GM23338 (cell line): ENCODE measurements around the gene JDP2. TPM values are rescaled to one million over a fixed set of nuclear protein-coding genes. Genes with fewer than 3 reads are reported as not detected.
A peak's percentile ranks its signal among the peaks of the same experiment; 100 is the strongest.

Experiments used
- ATAC-seq: fragments of 200-7000 bp; cut with Tn5 transposase; 3 replicates; pipeline ENCODE4 v1.9.1; 2020
- DNase-seq: peaks from one replicate; pipeline ENCODE4 v3.0.0-alpha.2; 2015; ENCODE audit warnings: low spot score
- H2AFZ ChIP-seq: fragments of 200-600 bp; sonication (generic); 2 replicates; pipeline ENCODE4 v1.8.0; 2016; ENCODE audit warnings: antibody characterized with exemption, mild to moderate bottlenecking, moderate library complexity
- H3F3A ChIP-seq: fragments of 200-600 bp; sonication (generic); replicated peaks from 2 replicates; pipeline ENCODE4 v1.8.0; 2017; ENCODE audit warnings: antibody characterized with exemption, mixed run types, low read depth
- H3K27ac ChIP-seq: fragments of 200-600 bp; sonication (generic); 2 replicates; pipeline ENCODE4 v1.6.1; 2016; ENCODE audit warnings: low read depth
- H3K27me3 ChIP-seq: fragments of 200-600 bp; sonication (generic); 2 replicates; pipeline ENCODE4 v1.8.0; 2016; ENCODE audit warnings: mild to moderate bottlenecking, mixed run types, moderate library complexity; ENCODE audit not compliant: insufficient read depth
- H3K36me3 ChIP-seq: fragments of 200-600 bp; sonication (generic); 2 replicates; pipeline ENCODE4 v1.8.0; 2016; ENCODE audit warnings: mild to moderate bottlenecking; ENCODE audit not compliant: insufficient read depth
- H3K4me1 ChIP-seq: fragments of 200-600 bp; sonication (generic); 2 replicates; pipeline ENCODE4 v1.8.0; 2016; ENCODE audit warnings: mild to moderate bottlenecking, moderate library complexity; ENCODE audit not compliant: insufficient read depth
- H3K4me2 ChIP-seq: fragments of 200-600 bp; sonication (generic); 2 replicates; pipeline ENCODE4 v1.7.1; 2017; ENCODE audit warnings: mixed run types
- H3K4me3 ChIP-seq: fragments of 200-600 bp; sonication (generic); 2 replicates; pipeline ENCODE4 v1.6.1; 2016; ENCODE audit warnings: mixed run types
- H3K79me2 ChIP-seq: fragments of 200-600 bp; sonication (generic); replicated peaks from 2 replicates; pipeline ENCODE4 v1.8.0; 2017; ENCODE audit warnings: mild to moderate bottlenecking; ENCODE audit not compliant: insufficient read depth
- H3K9me2 ChIP-seq: fragments of 200-600 bp; sonication (generic); 2 replicates; pipeline ENCODE4 v1.8.0; 2017; ENCODE audit not compliant: insufficient read depth
- H4K20me1 ChIP-seq: fragments of 200-600 bp; sonication (generic); replicated peaks from 2 replicates; pipeline ENCODE4 v1.8.0; 2017; ENCODE audit warnings: mild to moderate bottlenecking; ENCODE audit not compliant: insufficient read depth
- H3K27ac Mint-ChIP-seq: 2 replicates; pipeline ENCODE4 v1.8.0; 2020; ENCODE audit warnings: inconsistent platforms, mild to moderate bottlenecking, moderate library complexity, mixed read lengths
- H3K27me3 Mint-ChIP-seq: 3 replicates; pipeline ENCODE4 v1.8.0; 2022; ENCODE audit warnings: low read depth, mild to moderate bottlenecking, moderate library complexity, mixed read lengths, inconsistent platforms; ENCODE audit not compliant: insufficient read depth, poor library complexity
- H3K36me3 Mint-ChIP-seq: 3 replicates; pipeline ENCODE4 v1.8.0; 2021; ENCODE audit warnings: low read depth, mild to moderate bottlenecking, inconsistent platforms, moderate library complexity, mixed read lengths
- H3K4me1 Mint-ChIP-seq: 3 replicates; pipeline ENCODE4 v1.8.0; 2020; ENCODE audit warnings: mild to moderate bottlenecking, inconsistent platforms, mixed read lengths
- H3K4me3 Mint-ChIP-seq: 3 replicates; pipeline ENCODE4 v1.8.0; 2021; ENCODE audit warnings: moderate library complexity, mild to moderate bottlenecking, inconsistent platforms, mixed read lengths
- H3K9me3 Mint-ChIP-seq: 3 replicates; pipeline ENCODE4 v1.8.0; 2020; ENCODE audit warnings: moderate library complexity, mild to moderate bottlenecking, inconsistent platforms, mixed read lengths
- CREB1 ChIP-seq: fragments of 250-450 bp; sonication (Bioruptor Pico); IDR thresholded peaks from 2 replicates; pipeline ENCODE4 v1.5.0; 2020; ENCODE audit warnings: low read depth, mild to moderate bottlenecking, moderate library complexity
- EZH2 ChIP-seq: fragments of 200-600 bp; sonication (generic); IDR thresholded peaks from one replicate; pipeline ENCODE4 v1.8.0; 2017; ENCODE audit warnings: antibody characterized with exemption, mild to moderate bottlenecking, low read depth; ENCODE audit not compliant: unreplicated experiment
- EZH2phosphoT487 ChIP-seq: fragments of 200-600 bp; sonication (generic); IDR thresholded peaks from one replicate; pipeline ENCODE4 v1.8.1; 2018; ENCODE audit warnings: antibody characterized with exemption; ENCODE audit not compliant: unreplicated experiment
- JUNB ChIP-seq: IDR thresholded peaks from one replicate; pipeline ENCODE4 v1.6.1; 2016; ENCODE audit warnings: antibody characterized with exemption; ENCODE audit not compliant: unreplicated experiment
- POLR2AphosphoS5 ChIP-seq: IDR thresholded peaks from 2 replicates; pipeline ENCODE4 v1.6.1; 2016; ENCODE audit warnings: antibody characterized with exemption, low read depth
- REST ChIP-seq: IDR thresholded peaks from one replicate; pipeline ENCODE4 v1.6.1; 2018; ENCODE audit warnings: antibody characterized with exemption; ENCODE audit not compliant: unreplicated experiment
- STAT1 ChIP-seq: IDR thresholded peaks from one replicate; pipeline ENCODE4 v1.6.1; 2016; ENCODE audit warnings: antibody characterized with exemption; ENCODE audit not compliant: unreplicated experiment
- ZNF114 ChIP-seq: fragments of 250-450 bp; sonication (Bioruptor Pico); IDR thresholded peaks from 2 replicates; pipeline ENCODE4 v1.5.0; 2020; ENCODE audit warnings: mild to moderate bottlenecking, moderate library complexity
- ZNF331 ChIP-seq: fragments of 250-450 bp; sonication (Bioruptor Pico); IDR thresholded peaks from 2 replicates; pipeline ENCODE4 v1.5.0; 2020; ENCODE audit warnings: low read depth, mild to moderate bottlenecking, moderate library complexity
- ZNF462 ChIP-seq: fragments of 250-450 bp; sonication (Bioruptor Pico); IDR thresholded peaks from 2 replicates; pipeline ENCODE4 v1.5.0; 2020; ENCODE audit warnings: mild to moderate bottlenecking, moderate library complexity
- long read RNA-seq: library from polyadenylated mRNA; unstranded; transcript quantifications from one replicate; pipeline ENCODE4 v2.0.0, GENCODE V29; 2020; ENCODE audit not compliant: unreplicated experiment
- polyA plus RNA-seq: library from polyadenylated mRNA; unstranded; fragments of >200 nt; fragmentation: Nextera tagmentation; extraction: Ambion mirVana; gene quantifications from 2 replicates; pipeline ENCODE4 v1.2.1, GENCODE V29; 2016
- total RNA-seq: library from RNA; depleted of rRNA; stranded (reverse); fragments of >200 nt; shearing (Covaris generic); gene quantifications from 2 replicates; pipeline ENCODE4 v1.2.3, GENCODE V29; 2014; rRNA removed
- TF ChIP-seq, protein P1 (sequence below): IDR thresholded peaks from 2 replicates; pipeline ENCODE4 v1.6.1; 2016; ENCODE audit warnings: antibody characterized with exemption
- TF ChIP-seq, protein P2 (sequence below), 2 experiments: fragments of 200-600 bp in 1 of 2; sonication (generic) in 1 of 2; conservative IDR thresholded peaks; 2 replicates each; pipeline versions ENCODE4 v1.5.1 to v1.6.1; 2016 to 2017; ENCODE audit warnings: antibody characterized with exemption in 2 of 2, low read depth in 2 of 2, mild to moderate bottlenecking in 2 of 2, moderate library complexity in 1 of 2

The JDP2 gene, protein sequence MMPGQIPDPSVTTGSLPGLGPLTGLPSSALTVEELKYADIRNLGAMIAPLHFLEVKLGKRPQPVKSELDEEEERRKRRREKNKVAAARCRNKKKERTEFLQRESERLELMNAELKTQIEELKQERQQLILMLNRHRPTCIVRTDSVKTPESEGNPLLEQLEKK
- total RNA-seq (38.9 and 46.4 TPM in 2 replicates), polyA plus RNA-seq (12.5 and 13.3 TPM in 2 replicates)
- long read RNA-seq, full-length matches to known transcripts, result 1 of 1 reads
- long read RNA-seq, partial matches to known transcripts, result 0 of 1 reads
- long read RNA-seq, other reads (novel, unspliced or antisense), result 0 of 1 reads

DNA sequence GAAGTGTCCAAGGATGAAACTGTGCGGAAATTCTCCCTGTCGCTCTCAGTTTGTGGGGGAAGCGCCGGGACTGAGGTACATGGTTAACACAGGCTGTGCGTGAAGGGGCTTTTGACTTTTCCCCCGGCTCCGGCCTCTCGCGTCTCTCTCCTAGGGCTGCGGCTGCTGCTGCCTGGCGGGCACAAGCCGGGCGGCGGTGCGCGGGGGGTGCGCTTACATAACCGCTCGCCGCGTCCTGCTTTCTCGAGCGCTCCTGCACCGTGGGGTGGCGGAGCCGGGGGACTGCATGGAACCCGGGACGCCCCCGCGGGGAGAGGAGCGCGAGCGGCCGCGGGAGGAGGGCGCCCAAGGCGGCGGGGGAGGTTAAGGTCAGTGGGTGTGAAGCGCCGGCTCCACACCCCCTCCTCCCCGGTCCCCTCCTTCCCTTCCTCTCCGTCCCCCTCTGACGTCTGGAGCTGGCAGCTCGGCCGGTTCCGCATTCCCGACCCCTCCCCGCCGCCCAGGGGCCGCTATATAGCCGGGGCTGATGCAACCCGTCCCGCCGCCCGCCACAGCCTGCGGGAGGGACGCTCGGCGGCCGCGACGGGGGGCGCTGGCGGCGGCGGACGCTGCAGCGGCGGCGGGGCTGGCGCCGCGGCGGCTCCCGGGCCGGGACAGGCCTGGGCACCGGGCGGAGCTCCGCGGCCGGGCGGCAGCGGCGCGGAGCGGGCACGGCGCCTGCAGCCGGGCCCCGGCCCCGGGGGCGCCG lies at the start of gene JDP2:
Gene JDP2 (plus strand): TSS at position 541 of the 748 bp plus-strand sequence. CDS start 9,899 bp downstream, outside the sequence.
- Histone ChIP-seq H3K27me3 (peaks cover 22% of the 10 kb centered on the region), H3F3A (no peaks in the 10 kb centered on the region; the same call in none of the 2 replicates), H3K79me2 (peaks cover 43% of the 10 kb centered on the region), H3K36me3 (no peaks in the 10 kb centered on the region), H3K4me3 (peak within 1 kb of the TSS; percentile 87), H3K4me2 (peak within 1 kb of the TSS; percentile 98), H4K20me1 (peaks cover 5% of the 10 kb centered on the region; the same call in 1 of the 2 replicates), H3K4me1 (peaks cover 25% of the 10 kb centered on the region), H2AFZ (peak within 1 kb of the TSS; percentile 96), H3K9me2 (no peaks in the 10 kb centered on the region), H3K27ac (no peak within 1 kb of the TSS)
- TF ChIP-seq STAT1 (no peak), ZNF114 (CRISPR knock-in tag) (no peak), POLR2AphosphoS5 (peak; percentile 58), JUNB (no peak), ZNF331 (no peak), REST (no peak), EZH2phosphoT487 (no peak), EZH2 (no peak), ZNF462 (CRISPR knock-in tag) (no peak), CREB1 (CRISPR knock-in tag) (peak; percentile 62)
- TF ChIP-seq, protein P1, sequence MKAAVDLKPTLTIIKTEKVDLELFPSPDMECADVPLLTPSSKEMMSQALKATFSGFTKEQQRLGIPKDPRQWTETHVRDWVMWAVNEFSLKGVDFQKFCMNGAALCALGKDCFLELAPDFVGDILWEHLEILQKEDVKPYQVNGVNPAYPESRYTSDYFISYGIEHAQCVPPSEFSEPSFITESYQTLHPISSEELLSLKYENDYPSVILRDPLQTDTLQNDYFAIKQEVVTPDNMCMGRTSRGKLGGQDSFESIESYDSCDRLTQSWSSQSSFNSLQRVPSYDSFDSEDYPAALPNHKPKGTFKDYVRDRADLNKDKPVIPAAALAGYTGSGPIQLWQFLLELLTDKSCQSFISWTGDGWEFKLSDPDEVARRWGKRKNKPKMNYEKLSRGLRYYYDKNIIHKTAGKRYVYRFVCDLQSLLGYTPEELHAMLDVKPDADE, result no peak
- TF ChIP-seq, protein P2, sequence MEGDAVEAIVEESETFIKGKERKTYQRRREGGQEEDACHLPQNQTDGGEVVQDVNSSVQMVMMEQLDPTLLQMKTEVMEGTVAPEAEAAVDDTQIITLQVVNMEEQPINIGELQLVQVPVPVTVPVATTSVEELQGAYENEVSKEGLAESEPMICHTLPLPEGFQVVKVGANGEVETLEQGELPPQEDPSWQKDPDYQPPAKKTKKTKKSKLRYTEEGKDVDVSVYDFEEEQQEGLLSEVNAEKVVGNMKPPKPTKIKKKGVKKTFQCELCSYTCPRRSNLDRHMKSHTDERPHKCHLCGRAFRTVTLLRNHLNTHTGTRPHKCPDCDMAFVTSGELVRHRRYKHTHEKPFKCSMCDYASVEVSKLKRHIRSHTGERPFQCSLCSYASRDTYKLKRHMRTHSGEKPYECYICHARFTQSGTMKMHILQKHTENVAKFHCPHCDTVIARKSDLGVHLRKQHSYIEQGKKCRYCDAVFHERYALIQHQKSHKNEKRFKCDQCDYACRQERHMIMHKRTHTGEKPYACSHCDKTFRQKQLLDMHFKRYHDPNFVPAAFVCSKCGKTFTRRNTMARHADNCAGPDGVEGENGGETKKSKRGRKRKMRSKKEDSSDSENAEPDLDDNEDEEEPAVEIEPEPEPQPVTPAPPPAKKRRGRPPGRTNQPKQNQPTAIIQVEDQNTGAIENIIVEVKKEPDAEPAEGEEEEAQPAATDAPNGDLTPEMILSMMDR (conservative IDR thresholded peaks at IDR 0.05; ENCODE audit: low read depth in 2 of 2), result no peak
- peak within 1 kb of the TSS; percentile 82 for H3K4me3 Mint-ChIP-seq
- peaks cover 20% of the 10 kb centered on the region for H3K36me3 Mint-ChIP-seq
- DNase-seq (peak; percentile 90), ATAC-seq (peak; percentile 78)
- no peak within 1 kb of the TSS for H3K27ac Mint-ChIP-seq
- H3K9me3 Mint-ChIP-seq, result peaks cover 3% of the 10 kb centered on the region; the same call in 1 of the 3 replicates
- peaks cover 36% of the 10 kb centered on the region for H3K4me1 Mint-ChIP-seq
- H3K27me3 Mint-ChIP-seq, result peaks cover 22% of the 10 kb centered on the region
